HG03175 (cell line): ENCODE data around the gene TMEM51.

Experiments
- ATAC-seq: cut with Tn5 transposase; IDR thresholded peaks from one replicate; pipeline ENCODE4 v1.9.1; 2021; ENCODE audit warnings: mild to moderate bottlenecking, moderate library complexity; ENCODE audit not compliant: unreplicated experiment

TMEM51 gene

DNA sequence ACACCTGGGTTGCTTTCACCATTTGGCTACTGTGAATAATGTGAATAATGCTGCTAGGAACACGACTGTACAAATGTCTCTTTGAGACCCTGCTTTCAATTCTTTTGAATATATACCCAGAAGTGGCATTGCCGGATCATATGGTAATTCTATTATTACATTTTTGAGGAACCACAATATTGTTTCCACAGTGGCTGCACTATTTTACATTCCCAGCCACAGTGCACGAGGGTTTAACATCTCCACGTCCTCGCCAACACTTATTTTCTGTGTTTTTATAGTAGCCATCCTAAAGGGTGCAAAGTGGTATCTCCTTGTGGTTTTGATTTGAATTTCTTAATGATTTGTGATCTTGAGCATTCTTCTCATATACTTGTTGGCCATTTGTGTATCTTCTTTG, 109.2 kb downstream of the TMEM51 start:
- no peak for ATAC-seq

DNA sequence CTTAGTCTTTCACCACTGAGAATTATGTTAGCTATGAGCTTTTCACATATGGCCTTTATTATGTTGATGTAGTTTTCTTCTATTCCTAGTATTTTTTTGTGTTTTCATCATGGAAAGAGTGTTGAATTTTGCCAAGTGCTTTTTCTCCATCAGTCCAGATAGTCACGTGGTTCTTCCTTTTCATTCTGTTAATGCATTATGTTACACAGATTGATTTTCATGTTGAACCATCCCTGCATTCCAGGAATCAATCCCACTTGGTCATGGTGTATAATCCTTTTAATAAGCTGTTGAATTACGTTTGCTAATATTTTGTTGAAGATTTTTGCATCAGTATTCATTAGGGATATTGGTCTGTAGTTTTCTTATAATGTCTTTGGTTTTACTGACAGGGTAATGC, 111.2 kb downstream of the TMEM51 start:
- ATAC-seq = no peak
